Right cardiac atrium (tissue), 5 donors: ENCODE data around the gene INKA2. TPM values are rescaled to one million over a fixed set of nuclear protein-coding genes. Genes with fewer than 3 reads are reported as not detected.

Experiments used
- ATAC-seq, 2 donors: fragments of 200-7000 bp; cut with Tn5 transposase; one replicate each; pipeline versions ENCODE4 v1.8.0 to v1.9.1; 2020; ENCODE audit warnings: moderate library complexity in 2 of 2, mild to moderate bottlenecking in 1 of 2
- DNase-seq, 3 donors: peaks; one replicate each; pipeline ENCODE4 v3.0.0-alpha.2; 2020
- H3K27ac ChIP-seq: one replicate; pipeline ENCODE4 v1.5.1; 2013; ENCODE audit warnings: mild to moderate bottlenecking, low read length, control low read depth, moderate library complexity
- H3K27me3 ChIP-seq: one replicate; pipeline ENCODE4 v1.6.1; 2013; ENCODE audit not compliant: control insufficient read depth, insufficient read depth
- H3K4me1 ChIP-seq: one replicate; pipeline ENCODE4 v1.6.1; 2013; ENCODE audit warnings: low read length; ENCODE audit not compliant: control insufficient read depth, insufficient read depth
- H3K4me3 ChIP-seq: one replicate; pipeline ENCODE4 v1.5.1; 2013; ENCODE audit warnings: low read length, control low read depth
- H3K9me3 ChIP-seq: one replicate; pipeline ENCODE4 v1.6.1; 2013; ENCODE audit warnings: low read length; ENCODE audit not compliant: control insufficient read depth
- WGBS: extraction: QIAGEN DNeasy Blood & Tissue Kit; methylation state at CpG from one replicate; pipeline ENCODE4 v1.1.7; 2013; 5-methylcytosine and 5-hydroxymethylcytosine counted together
- intact Hi-C, 4 donors: fragments of 100-400 bp; cut with DNase I; formaldehyde crosslinking; loops; one replicate each; pipeline versions ENCODE4 v1.11.0 to v1.14.0; 2022 to 2023
- polyA plus RNA-seq: library from polyadenylated mRNA; stranded (reverse); fragments of 200-250 nt; gene quantifications from one replicate; pipeline ENCODE4 v1.2.3, GENCODE V29; 2013
- total RNA-seq, 4 donors: library from RNA; stranded (reverse); fragmentation: NEBNext Ultra II Directional; extraction: Animal tissue kit (Norgen Biotek cat#: 25700); gene quantifications; one replicate each; pipeline ENCODE4 v1.2.1, GENCODE V29; 2021
- donor health status: healthy with polysubstance abuse.
- donor health status: DM: no; HTN: yes; CAD: no.
- donor health status: DM: no; HTN: no; CAD: no.
- donor health status: DM: no; HTN: yes; CAD: no; lungs with severe emphysema.
- donor health status: DM: yes; HTN: yes; CAD: no.

Gene INKA2
- total and polyA plus RNA-seq, 5 donors = 14.3 to 46.2 (median 25.6) TPM

GRCh38 chr1:111770916-111771315, 31.7 kb upstream of the INKA2 start:
- DNase-seq (no peak), ATAC-seq (no peak)
- intact Hi-C loops = no loop called here
- WGBS = 72% methylated on average over 4 of the region's 4 CpGs
- Histone ChIP-seq H3K4me3 (no peak overlapping the region), H3K9me3 (no peaks in the 10 kb centered on the region), H3K27me3 (no peaks in the 10 kb centered on the region), H3K27ac (no peak overlapping the region), H3K4me1 (no peaks in the 10 kb centered on the region)

GRCh38 chr1:111769517-111770146, 30.4 kb upstream of the INKA2 start:
- H3K27me3 ChIP-seq = no peaks in the 10 kb centered on the region
- H3K27ac ChIP-seq = no peak overlapping the region
- no peaks in the 10 kb centered on the region for H3K4me1 ChIP-seq
- intact Hi-C loops = loop anchor here (5.0 to 10.0 kb wide), 4 partner anchors 55 to 542 kb away; partner anchors contain the start of gene CHI3L2 (in 1 of the 4)
- H3K4me3 ChIP-seq = no peak overlapping the region
- WGBS = 32% methylated on average over 6 of the region's 6 CpGs
- peak; percentile 63 to 67 for ATAC-seq
- DNase-seq = no peak
- H3K9me3 ChIP-seq = no peaks in the 10 kb centered on the region

GRCh38 chr1:111768625-111769024, 29.4 kb upstream of the INKA2 start:
- DNase-seq = no peak
- H3K4me1 ChIP-seq = no peaks in the 10 kb centered on the region
- ATAC-seq = no peak
- H3K4me3 ChIP-seq = no peak overlapping the region
- no peak overlapping the region for H3K27ac ChIP-seq
- no peaks in the 10 kb centered on the region for H3K27me3 ChIP-seq
- intact Hi-C loops = loop anchor here (5.0 to 10.0 kb wide), 4 partner anchors 54 to 541 kb away; partner anchors contain the start of gene CHI3L2 (in 1 of the 4)
- H3K9me3 ChIP-seq = no peaks in the 10 kb centered on the region

- H3K27ac ChIP-seq = no peak overlapping the region
Measured at GRCh38 chr1:111768023-111768422, 28.8 kb upstream of the INKA2 start.

GRCh38 chr1:111762332-111762731, 23.1 kb upstream of the INKA2 start:
- no peak for DNase-seq
- no peak overlapping the region for H3K4me3 ChIP-seq
- H3K27me3 ChIP-seq = no peaks in the 10 kb centered on the region
- 97% methylated on average over 2 of the region's 2 CpGs for WGBS
- H3K27ac ChIP-seq = no peak overlapping the region
- no peaks in the 10 kb centered on the region for H3K9me3 ChIP-seq
- no peak for ATAC-seq
- H3K4me1 ChIP-seq = no peaks in the 10 kb centered on the region
- intact Hi-C loops = loop anchor here in 2 of 4 donors (10.0 kb wide), 2 partner anchors 48 to 278 kb away; no protein-coding TSS in a partner anchor

More at GRCh38 chr1:111768023-111768422, 28.8 kb upstream of the INKA2 start:
- intact Hi-C loops = loop anchor here (5.0 to 10.0 kb wide), 4 partner anchors 53 to 541 kb away; partner anchors contain the start of gene CHI3L2 (in 1 of the 4)
- DNase-seq (no peak), ATAC-seq (no peak)
- no peaks in the 10 kb centered on the region for H3K9me3 ChIP-seq
- H3K4me1 ChIP-seq = no peaks in the 10 kb centered on the region
- H3K27me3 ChIP-seq = no peaks in the 10 kb centered on the region
- no peak overlapping the region for H3K4me3 ChIP-seq

GRCh38 chr1:111761717-111762116, 22.5 kb upstream of the INKA2 start:
- WGBS = 91% methylated on average over 2 of the region's 2 CpGs

GRCh38 chr1:111758373-111758772, 19.2 kb upstream of the INKA2 start:
- intact Hi-C loops = loop anchor here in 1 of 4 donors (10.0 kb wide), 1 partner anchor 274 kb away; no protein-coding TSS in a partner anchor
- ATAC-seq = no peak
- no peak overlapping the region for H3K4me3 ChIP-seq
- no peak overlapping the region for H3K27ac ChIP-seq
- H3K4me1 ChIP-seq = no peaks in the 10 kb centered on the region
- WGBS = 58% methylated on average over 2 of the region's 2 CpGs
- no peaks in the 10 kb centered on the region for H3K27me3 ChIP-seq
- no peaks in the 10 kb centered on the region for H3K9me3 ChIP-seq
- DNase-seq = no peak

More at GRCh38 chr1:111761717-111762116, 22.5 kb upstream of the INKA2 start:
- Histone ChIP-seq H3K4me1 (no peaks in the 10 kb centered on the region), H3K27me3 (no peaks in the 10 kb centered on the region), H3K27ac (no peak overlapping the region), H3K4me3 (no peak overlapping the region), H3K9me3 (no peaks in the 10 kb centered on the region)
- intact Hi-C loops = loop anchor here in 2 of 4 donors (10.0 kb wide), 2 partner anchors 47 to 277 kb away; no protein-coding TSS in a partner anchor
- DNase-seq = no peak
- ATAC-seq = no peak

- Histone ChIP-seq H3K9me3 (no peaks in the 10 kb centered on the region), H3K27ac (no peak overlapping the region), H3K4me1 (no peaks in the 10 kb centered on the region), H3K27me3 (no peaks in the 10 kb centered on the region), H3K4me3 (peak overlapping the region; percentile 63)
- ATAC-seq (peak in 1 of 2 donors; percentile 59), DNase-seq (no peak)
- intact Hi-C loops = loop anchor here in 1 of 4 donors (10.0 kb wide), 1 partner anchor 271 kb away; no protein-coding TSS in a partner anchor
- WGBS = under 1% methylated on average over 35 of the region's 35 CpGs
Measured at GRCh38 chr1:111756124-111756513, 16.9 kb upstream of the INKA2 start.

- peak; percentile 97 to 98 for ATAC-seq
Measured at GRCh38 chr1:111755331-111756123, 16.3 kb upstream of the INKA2 start, which contains the start of gene DDX20. Gene DDX20, plus strand, starts transcription at chr1:111755901. Its CDS starts 24 bp downstream, at chr1:111755925.

GRCh38 chr1:111754984-111755330, 15.8 kb upstream of the INKA2 start:
- under 1% methylated on average over 12 of the region's 12 CpGs for WGBS
- Histone ChIP-seq H3K4me1 (no peaks in the 10 kb centered on the region), H3K27me3 (no peaks in the 10 kb centered on the region), H3K9me3 (no peaks in the 10 kb centered on the region), H3K4me3 (peak overlapping the region; percentile 63), H3K27ac (peak overlapping the region; percentile 86)
- peak; percentile 12 to 51 for ATAC-seq
- peak; percentile 58 to 78 (median 74) for DNase-seq
- intact Hi-C loops = loop anchor here in 2 of 4 donors (5.0 to 10.0 kb wide), 2 partner anchors 38 to 270 kb away; no protein-coding TSS in a partner anchor

More at GRCh38 chr1:111755331-111756123, 16.3 kb upstream of the INKA2 start, which contains the start of gene DDX20:
- peak; percentile 93 to 97 (median 97) for DNase-seq
- no peaks in the 10 kb centered on the region for H3K9me3 ChIP-seq
- no peaks in the 10 kb centered on the region for H3K27me3 ChIP-seq
- H3K4me1 ChIP-seq = no peaks in the 10 kb centered on the region
- intact Hi-C loops = loop anchor here in 1 of 4 donors (10.0 kb wide), 1 partner anchor 271 kb away; no protein-coding TSS in a partner anchor
- H3K4me3 ChIP-seq = peak within 1 kb of the TSS; percentile 63
- H3K27ac ChIP-seq = peak within 1 kb of the TSS; percentile 88
- WGBS = under 1% methylated on average over 67 of the region's 67 CpGs
